Bronchial epithelial cell (primary cell): ENCODE measurements around the gene PPP3CA. TPM values are rescaled to one million over a fixed set of nuclear protein-coding genes. Genes with fewer than 3 reads are reported as not detected.

Experiments
- DNase-seq: peaks from one replicate; pipeline ENCODE4 v3.0.0-alpha.2; 2010; ENCODE audit warnings: low read depth
- FAIRE-seq: peaks from 2 replicates; lab custom pipeline; 2011; peaks lifted over from hg19 to GRCh38; lab: Jason Lieb, UNC
- H3K27me3 ChIP-seq: 2 replicates; pipeline ENCODE4 v1.5.1; 2011; ENCODE audit warnings: low read length; ENCODE audit not compliant: control insufficient read depth, insufficient read depth
- H3K36me3 ChIP-seq: 2 replicates; pipeline ENCODE4 v1.5.1; 2011; ENCODE audit warnings: low read length; ENCODE audit not compliant: control insufficient read depth, insufficient read depth
- H3K4me3 ChIP-seq: 2 replicates; pipeline ENCODE4 v1.5.1; 2011; ENCODE audit warnings: mild to moderate bottlenecking, low read depth, low read length, control low read depth
- CTCF ChIP-seq: IDR thresholded peaks from 2 replicates; pipeline ENCODE4 v1.5.1; 2011; ENCODE audit warnings: mild to moderate bottlenecking, moderate library complexity, low read length, control low read depth, inconsistent platforms; ENCODE audit not compliant: insufficient read depth, severe bottlenecking
- total RNA-seq: library from RNA; depleted of rRNA; stranded (reverse); fragments of >200 nt; gene quantifications from 2 replicates; pipeline ENCODE4 v1.2.1, GENCODE V29; 2014

Gene PPP3CA
- total RNA-seq, 1 donor from 2014 or later = 48.2 TPM

- FAIRE-seq (no peak), DNase-seq (no peak)
- Histone ChIP-seq H3K36me3 (no peaks in the 10 kb centered on the region), H3K27me3 (no peaks in the 10 kb centered on the region), H3K4me3 (no peak overlapping the region)
- TF ChIP-seq CTCF = no peak
Measured at GRCh38 chr4:101244349-101244748, 103.0 kb downstream of the PPP3CA start.

GRCh38 chr4:101242441-101242840 is 104.9 kb downstream of the PPP3CA start:
- no peak overlapping the region for H3K4me3 ChIP-seq
- no peak for FAIRE-seq
- no peak for TF ChIP-seq CTCF

GRCh38 chr4:101240099-101240498 is 107.2 kb downstream of the PPP3CA start:
- H3K36me3 ChIP-seq = no peaks in the 10 kb centered on the region
- FAIRE-seq (no peak), DNase-seq (no peak)
- H3K27me3 ChIP-seq = no peaks in the 10 kb centered on the region
- TF ChIP-seq CTCF = no peak
- H3K4me3 ChIP-seq = no peak overlapping the region

More at GRCh38 chr4:101242441-101242840, 104.9 kb downstream of the PPP3CA start:
- DNase-seq = peak; percentile 31
- Histone ChIP-seq H3K27me3 (no peaks in the 10 kb centered on the region), H3K36me3 (no peaks in the 10 kb centered on the region)

- FAIRE-seq = no peak
- DNase-seq = no peak
- TF ChIP-seq CTCF = no peak
- Histone ChIP-seq H3K36me3 (no peaks in the 10 kb centered on the region), H3K4me3 (no peak overlapping the region), H3K27me3 (no peaks in the 10 kb centered on the region)
Measured at GRCh38 chr4:101239665-101240064, 107.7 kb downstream of the PPP3CA start.

- no peak for TF ChIP-seq CTCF
- peak; percentile 62 for DNase-seq
- Histone ChIP-seq H3K27me3 (no peaks in the 10 kb centered on the region), H3K36me3 (no peaks in the 10 kb centered on the region), H3K4me3 (no peak overlapping the region)
- no peak for FAIRE-seq
Measured at GRCh38 chr4:101238706-101239105, 108.6 kb downstream of the PPP3CA start.

GRCh38 chr4:101237773-101238172 is 109.6 kb downstream of the PPP3CA start:
- no peaks in the 10 kb centered on the region for H3K27me3 ChIP-seq
- no peak overlapping the region for H3K4me3 ChIP-seq
- DNase-seq = no peak
- TF ChIP-seq CTCF = no peak
- no peak for FAIRE-seq
- no peaks in the 10 kb centered on the region for H3K36me3 ChIP-seq
